GM18868 (cell line): ENCODE results near the gene RGS16.

Experiments used
- ATAC-seq: cut with Tn5 transposase; IDR thresholded peaks from one replicate; pipeline ENCODE4 v1.9.1; 2021; ENCODE audit warnings: mild to moderate bottlenecking, moderate library complexity; ENCODE audit not compliant: unreplicated experiment

Gene RGS16

DNA sequence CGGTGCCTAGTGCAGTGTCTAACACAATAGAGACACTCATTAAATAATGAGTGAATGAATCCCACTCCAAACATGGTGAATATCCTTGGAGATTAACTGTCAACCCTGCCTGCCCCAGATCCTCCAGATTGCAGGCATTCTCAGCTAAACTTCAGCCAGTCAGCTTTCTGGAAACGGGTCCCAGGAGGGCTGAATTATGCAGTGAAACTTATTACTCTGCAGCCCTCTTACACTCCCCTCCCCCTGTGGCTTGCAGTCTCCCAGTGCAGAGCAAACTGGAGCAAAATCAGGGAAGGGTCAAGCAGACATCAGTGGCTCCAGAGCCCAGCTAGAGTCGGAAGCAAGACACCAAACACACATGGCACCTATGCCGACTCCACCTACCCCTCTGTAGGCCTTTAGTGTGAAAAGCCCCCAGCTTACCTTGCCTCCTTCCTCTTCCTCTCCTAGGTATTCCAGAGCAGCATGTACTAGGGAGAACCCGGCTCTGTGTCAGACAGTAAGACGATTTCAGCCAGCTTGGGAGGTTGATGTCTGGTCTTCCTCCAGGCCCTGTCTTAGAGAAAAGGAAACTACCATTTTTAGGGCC is 6.5 kb upstream of the RGS16 start:
- no peak for ATAC-seq

DNA sequence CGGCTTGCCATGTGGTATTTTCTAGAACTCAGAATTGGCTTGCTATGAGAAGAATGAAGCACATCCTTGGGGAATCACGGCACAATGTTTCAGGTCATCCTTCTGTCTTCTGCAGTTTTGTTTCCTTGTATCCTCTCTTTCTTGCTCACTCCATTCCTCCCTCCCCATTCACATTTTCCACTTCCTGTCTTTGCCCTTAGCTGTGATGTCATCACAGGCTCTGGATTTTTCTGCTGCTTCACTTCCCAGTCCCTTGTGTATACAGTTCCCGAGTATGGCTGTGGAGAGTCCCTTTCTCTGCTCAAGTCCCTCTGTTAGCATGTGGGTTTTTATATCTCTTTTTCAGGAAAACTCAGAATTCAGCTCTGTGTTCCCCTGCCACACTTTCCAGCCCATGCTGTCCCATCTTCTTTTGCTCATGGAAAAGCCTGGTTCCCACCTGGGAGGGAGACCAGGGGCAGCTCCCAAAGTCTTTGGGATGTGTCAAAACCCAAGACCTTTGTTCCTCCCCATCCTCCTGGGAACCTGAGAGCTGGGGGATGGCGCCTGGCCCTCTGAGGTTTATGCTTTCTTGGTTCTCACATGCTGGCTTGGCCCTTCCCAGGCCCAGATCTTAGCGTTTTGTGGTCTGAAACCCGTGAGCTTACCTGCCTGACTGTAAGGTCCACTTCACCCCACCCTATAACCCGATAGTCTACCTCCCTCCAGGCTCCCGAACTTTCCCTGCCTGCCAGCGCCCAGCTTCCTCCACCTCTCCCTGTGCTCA is 4.8 kb upstream of the RGS16 start:
- ATAC-seq = no peak

DNA sequence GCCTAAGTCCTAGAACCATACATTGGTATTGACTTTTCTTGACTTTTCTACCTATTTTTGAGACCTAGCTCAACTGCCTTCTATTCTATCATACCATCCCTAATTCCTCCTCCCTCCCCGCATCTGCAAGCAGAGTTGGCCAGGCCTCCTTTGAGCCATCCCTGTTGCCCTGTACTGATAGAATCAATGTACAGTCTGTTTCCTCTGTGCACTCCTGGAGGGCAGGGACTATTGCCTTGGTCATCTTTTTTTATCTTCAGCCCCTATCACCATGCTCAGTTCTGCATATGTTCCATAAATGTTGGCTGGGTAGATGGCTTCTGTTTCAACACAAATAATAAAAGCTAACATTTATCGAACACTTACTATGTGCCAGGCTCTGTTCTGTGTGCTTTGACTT is 4.0 kb upstream of the RGS16 start:
- ATAC-seq = no peak

DNA sequence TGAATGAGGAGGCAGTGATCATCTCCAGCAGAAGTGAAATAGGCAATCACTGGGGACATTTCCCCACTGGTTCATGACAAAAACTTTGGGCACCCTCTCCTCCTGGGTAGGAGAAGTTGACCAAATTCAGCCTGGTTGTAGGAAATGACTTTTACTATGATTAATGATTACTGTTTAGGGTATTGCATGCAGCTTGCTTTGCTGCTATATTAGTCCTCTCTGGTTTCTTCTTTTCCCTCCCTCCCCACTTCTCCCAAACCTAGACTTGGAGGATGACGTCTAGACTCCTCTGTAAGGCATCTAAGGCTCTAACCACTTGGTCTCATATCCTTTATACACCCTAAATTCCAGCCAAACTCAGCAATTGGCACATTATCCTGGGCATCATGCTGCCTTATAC is 3.4 kb upstream of the RGS16 start:
- ATAC-seq = no peak

DNA sequence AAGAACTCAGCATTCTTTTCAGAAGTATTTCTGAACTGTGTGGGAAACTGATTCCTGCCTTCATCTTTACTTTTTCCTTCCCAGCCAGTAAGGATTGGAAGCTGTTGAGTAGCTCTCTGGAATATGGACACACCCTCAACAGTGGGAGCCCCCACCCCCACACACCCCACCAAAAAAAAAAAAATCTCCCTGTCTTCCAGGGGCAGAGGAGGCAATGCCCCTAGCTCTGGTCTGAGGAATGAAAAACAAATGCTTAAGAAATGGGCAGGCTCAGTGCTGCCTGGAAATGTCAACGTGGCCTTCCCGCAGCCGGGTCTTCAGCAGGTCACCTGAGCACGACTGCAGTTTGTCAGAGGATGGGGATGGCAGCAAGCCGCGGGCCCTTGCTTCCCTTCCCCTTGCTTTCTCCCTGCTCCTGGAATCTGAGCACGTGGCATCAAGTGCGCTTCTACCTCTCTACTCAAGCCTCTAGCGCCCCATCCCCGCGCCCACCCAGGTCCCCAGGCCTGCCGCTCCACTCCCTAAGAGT is 479 bp downstream of the RGS16 start:
- ATAC-seq = peak; percentile 1

DNA sequence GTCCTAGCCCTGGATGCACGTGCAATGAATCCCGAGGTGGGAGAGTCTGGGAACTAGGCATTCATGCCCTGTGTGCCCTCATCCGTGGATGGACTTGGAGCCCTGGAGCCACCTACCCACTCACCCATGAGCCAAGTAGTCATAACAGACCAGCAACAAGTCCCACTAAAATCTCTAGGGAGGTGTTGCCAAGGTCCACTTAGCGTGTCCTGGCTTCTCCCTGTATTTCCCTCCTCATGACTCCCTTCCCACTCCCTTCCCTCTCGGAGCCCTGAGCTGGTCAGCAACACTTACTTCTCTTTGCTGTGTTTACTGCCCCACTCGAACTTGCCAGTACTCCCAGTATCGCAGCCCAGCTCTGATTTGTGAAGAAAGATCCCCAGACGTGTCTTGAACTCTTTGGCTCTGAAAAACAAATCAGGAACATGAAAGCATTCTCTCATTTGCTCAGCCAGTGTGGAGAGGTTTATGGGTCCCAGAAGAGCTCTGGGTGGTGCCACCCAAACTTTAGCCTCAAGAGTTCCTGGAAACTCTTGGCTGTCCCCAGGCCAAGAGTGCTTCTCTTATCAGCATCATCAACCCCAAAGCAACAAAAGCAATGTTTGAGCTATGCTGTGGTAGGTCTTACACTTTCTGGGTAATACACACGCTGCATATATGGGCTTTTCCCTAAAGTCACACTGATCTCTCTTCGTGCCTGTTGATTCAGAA is 1.1 kb downstream of the RGS16 start:
- no peak for ATAC-seq

DNA sequence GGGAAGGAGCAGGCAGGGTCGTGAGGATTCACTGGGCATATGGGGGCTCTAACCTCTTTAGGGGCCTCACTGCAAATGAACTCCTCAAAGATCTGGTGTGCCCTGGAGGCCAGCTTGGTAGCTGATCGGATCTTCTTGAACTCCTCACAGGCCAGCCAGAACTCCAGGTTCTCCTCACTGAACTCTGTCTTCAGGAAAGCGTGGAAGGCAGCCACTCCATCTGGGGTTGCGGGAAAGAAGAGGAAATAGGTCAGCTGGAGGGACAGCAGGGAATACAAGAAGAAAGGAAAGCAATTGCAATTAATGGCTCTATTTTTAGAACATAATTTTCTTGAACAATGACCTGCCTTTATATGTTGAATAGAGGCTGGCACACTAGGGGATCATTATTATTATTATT is 2.3 kb downstream of the RGS16 start:
- no peak for ATAC-seq

DNA sequence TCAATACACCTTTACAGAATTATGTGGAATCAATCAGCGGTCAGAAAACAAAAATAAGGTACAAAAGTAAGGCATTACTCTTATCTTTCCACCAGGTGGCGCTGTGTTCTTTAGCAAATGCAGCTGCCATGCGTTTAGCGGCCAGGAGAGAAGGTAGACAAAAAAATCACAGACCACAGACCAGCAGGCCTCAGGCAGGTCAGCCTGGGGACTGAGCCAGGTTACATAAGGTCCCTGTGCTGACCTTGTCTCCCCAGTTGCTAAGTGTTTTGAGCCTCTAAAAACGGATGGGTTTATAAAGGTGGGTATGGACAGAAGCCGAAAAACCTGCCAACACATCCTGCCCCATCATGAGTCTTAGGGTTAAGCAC is 2.8 kb downstream of the RGS16 start:
- no peak for ATAC-seq

DNA sequence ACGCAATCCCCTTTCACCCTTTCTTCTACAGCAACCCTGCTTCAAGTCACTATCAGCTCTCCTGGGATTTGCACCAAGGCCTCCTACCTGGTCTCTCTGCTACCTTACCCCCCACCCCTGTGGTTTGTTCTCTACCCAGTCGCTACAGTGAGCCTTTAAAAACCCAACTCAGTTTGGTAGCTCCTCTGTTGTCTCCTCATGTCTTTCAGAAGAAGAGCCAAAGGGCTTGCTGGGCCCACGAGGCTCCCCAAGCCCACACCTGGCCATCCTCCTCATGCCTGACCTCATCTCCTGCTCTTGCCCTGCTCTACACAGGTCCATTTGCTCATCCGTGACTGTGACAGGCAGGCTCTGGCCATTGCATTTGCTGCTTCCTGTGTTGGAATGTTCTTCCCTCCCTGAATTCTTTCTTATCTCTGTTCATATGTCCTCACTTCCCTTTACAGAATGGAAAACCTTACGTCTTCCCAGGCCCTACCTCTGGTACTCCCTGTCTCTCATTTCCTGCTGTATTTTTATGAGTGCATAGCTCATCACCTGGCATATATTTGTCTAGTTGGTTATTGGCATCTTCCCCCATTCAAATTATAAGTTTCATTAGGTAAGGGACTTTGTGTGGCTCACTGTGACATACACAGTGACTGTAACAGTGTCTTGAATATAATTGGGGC is 3.3 kb downstream of the RGS16 start:
- ATAC-seq = no peak

DNA sequence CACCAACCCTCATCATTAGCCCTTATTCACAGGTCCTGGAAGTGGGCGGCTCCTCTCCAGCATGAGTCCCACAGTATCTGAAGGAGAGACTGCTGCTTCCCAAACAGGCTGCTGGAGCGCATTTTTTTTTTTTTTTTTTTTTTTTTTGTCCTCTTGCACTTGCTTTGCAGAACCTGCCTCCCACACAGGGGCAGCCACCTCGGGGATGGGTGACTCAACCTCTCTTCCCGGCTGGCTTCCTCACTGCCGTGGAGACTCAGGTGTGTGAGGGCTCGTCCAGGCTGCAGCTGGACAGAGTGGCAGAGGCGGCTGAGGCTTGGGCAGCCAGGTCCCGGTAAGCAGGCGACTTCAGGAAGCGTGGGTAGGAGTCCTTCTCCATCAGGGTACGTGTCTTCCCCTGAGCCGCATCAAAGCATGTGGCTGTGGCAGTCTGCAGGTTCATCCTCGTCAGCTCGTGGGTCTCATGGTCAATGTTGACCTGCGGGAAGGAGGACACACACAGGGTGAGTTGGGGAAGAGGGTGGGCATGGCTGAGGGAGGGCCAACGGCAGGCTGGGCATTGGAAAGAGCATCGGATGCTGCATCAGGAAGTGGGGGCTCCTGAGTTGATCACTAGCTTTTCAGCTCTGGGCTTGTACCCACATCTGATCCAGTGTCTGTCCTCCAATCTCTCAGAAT is 4.0 kb downstream of the RGS16 start:
- no peak for ATAC-seq

DNA sequence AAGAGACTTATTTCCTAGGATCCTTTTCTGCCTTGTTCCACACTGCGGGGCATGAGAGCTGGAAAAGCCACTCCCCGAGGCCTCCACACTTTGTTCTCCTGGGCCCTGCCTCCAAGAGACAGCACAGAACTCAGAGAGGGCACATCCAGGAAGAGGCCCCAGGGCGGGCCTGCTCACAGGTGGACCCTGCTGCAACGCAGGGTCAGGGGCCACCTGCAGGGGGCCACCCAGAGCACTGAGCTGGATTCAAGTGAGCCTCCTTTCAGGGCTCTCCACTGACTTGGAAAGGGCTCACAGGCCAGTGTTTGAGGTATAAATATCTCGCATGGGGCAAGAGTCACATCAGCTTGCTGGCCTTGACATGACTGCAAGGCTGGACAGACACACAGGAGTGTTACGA is 4.8 kb downstream of the RGS16 start:
- ATAC-seq = no peak

DNA sequence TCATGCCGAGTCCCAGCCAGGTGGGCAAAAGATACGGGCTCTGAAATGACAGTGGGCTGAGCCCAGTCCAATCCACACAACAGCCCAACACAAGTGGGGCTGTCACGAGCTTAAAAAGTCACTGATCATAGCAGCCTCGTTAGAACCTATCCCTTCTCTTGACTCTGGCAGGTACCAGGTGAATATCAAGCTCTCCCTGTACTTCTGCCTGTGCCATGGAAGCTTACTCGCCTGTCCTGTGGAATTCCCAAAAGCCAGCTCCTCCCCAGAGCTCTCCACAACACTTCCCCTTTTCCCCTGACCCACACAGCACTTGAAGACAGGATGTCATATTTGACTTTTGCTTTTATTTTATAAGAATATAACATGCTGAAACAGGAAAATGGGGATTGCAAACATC is 5.9 kb downstream of the RGS16 start:
- ATAC-seq = no peak

DNA sequence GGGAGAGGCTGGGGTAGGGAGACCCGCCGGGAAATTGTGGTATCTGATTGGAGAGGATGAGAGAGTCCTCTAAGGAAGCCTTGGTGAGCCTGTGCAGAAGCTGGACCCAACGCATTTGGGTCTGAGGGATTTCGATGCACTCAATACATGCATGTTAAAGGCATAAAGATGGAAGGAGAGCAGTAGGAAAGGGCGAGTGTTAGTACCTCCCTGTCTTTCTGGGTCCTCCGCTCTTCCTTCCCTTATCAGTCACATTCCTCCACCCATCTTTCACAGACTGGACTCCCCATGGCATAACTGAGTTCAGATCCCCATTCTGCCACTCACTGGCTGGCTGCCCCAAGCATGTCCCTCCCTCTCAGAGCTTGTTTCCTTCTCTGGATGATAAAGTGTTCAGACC is 7.3 kb downstream of the RGS16 start:
- no peak for ATAC-seq

DNA sequence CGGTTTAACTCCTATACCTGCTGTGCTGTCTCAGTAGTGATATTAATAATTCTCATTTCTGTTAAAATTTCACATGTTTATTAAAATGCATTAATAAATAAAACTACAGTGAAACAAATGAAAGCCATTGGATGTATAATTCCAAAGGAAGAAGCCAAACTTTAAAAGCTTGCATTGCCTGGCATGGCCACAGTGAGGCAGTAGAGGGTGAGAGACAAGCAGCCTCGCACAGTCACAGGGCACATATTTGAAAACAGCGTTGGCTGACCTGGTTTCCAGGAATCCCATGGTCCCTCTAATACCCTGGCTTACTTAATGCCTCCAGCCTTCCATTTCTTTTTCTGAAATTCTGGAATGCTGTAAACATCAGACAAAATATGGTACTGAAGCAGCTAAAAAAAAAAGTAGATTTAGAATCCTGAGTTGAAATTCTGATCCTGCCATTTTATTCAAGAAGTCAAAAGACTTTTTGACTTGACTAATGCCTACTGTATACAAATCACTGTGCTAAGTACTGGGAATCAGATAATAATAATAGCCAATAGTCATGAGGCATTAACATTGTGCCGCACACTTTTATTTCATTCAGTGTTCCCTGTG is 8.4 kb downstream of the RGS16 start:
- no peak for ATAC-seq

DNA sequence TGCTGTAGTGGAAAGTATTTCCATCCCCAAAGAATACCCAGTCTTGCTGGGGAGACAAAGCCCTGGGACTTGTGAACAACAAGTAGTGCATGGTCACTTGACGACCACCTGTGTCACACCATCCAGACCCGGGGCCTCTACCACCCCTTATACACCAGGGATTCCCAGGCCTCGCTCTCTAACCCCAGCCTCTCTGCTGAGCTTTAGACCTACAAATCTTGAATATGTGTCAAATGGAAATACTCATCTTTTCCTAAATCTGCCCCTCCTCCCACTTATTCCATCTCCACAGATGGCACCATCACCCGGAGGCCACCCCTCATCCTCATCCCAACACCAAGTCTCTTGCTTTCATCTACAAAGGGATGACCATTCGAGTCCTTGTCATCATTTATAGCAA is 14.3 kb downstream of the RGS16 start:
- no peak for ATAC-seq

DNA sequence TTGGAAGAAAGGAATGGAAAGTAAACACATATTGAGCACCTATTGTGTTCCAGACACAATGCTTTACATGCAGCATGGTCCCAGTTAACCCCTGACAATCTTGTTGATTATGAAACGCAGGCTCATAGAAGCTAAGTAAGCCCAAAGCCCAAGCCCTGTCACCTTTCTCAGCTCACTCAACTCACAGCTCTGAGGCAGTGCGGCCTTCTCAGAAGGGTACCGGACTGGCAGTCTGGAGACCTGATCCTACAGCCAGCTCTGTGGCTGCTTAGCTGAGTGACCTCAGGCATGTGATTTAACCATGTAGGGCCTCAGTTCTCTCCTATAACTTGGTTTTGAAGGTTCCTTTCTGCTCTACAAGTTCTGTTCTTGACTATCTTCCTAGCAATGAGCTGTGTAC is 14.7 kb downstream of the RGS16 start:
- ATAC-seq = peak; percentile 10

DNA sequence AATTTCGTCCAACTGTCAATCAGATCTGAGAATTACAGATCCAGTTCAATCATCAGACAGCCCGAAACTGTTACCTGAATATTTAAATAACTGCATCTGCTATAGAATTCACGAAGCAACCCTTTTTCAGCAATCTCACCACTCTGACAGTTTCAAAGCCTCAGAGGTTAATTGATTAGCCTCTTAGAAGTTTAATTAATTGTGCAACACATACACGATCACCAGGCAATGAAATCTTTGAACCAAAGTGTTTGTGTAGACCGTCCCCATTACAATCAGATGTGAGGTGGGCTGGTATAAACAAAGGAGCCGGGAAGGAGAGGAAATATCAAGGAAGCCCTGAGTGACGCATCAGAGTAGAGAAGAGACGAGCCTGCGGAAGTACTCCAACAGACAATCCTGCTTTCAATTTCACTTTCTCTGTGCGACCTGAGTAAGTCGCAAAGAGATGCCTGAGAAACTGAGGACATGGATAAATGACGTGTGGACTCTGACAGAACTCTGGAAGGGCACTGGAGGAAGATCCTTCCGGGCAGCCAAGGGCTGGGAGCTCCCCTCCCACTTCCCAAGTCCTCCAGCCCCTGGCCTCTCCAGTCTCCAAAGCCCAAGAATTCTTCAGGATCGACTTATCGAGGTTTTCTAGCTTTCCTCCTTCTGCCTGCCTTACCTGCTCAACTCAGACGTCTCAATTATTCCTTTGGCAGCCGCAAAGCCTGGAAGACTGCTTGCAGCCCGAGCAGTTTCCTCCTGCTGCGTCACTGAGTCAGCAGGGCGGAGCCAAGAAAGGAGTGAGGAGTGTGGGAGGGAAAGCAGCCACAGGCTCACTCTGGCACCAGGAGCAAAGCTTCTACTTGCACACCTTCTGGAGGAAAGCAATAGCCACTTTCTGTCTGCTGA is 15.4 kb downstream of the RGS16 start, which contains the start of gene RNASEL:
Gene RNASEL (minus strand): TSS at position 757 of the 897 bp plus-strand sequence. CDS start 2,450 bp downstream, outside the sequence.
- peak; percentile 85 for ATAC-seq

DNA sequence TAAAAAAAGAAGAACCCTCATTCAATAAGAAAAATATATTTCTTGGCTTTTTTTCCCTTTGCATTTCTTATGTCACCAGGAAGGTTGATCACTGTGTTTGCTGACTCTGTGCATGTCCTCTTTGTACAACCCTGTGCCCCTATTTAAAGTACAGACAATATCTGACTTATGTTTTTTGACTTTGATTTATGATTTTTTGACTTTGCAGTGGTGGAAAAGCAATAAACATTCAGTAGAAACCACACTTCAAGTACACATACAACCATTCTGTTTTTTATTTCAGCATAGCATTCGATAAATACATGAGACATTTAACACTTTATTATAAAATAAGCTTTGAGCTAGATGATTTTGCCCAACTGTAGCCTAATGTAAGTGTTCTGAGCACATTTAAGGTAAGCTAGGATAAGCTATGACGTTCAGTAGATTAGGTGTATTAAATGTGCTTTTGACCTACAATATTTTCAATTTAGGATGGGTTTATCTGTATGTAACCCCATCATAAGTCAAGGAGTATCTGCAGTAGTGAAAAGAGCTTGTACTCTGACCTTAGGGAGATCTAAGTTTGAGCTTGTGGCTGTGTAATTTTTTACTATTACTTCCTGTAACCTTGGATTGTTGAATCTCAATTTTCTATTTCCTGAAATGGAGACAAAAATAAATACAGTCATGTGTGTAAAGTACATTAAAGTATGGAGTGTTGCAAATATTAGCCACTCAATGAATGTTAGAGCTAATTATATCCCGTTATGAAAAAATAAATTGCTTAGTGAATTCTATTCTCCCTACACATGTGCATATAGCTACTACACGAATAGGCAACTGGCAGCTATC is 16.3 kb downstream of the RGS16 start:
- no peak for ATAC-seq

DNA sequence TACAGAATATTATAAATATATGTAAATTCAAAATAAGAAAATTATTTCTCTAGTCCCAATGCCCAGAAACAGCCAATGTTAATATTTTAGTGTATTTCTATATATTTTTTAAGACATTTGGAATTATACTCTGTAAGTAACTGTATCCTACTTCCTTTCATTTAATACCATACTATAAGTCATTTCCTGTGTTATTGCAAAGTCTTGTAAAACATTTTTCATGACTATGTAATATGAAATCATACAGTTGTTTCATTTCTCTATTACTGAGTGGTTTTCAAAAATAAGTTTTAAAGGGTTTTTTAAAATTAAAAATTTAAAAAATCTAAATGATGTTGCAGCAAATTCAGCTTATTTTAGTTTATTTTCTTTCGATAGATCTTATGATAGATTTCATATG is 17.1 kb downstream of the RGS16 start:
- no peak for ATAC-seq
